Bronchial epithelial cell (primary cell): ENCODE measurements around the gene RTEL1. TPM values are rescaled to one million over a fixed set of nuclear protein-coding genes. Genes with fewer than 3 reads are reported as not detected.

Experiments used
- DNase-seq: peaks from one replicate; pipeline ENCODE4 v3.0.0-alpha.2; 2010; ENCODE audit warnings: low read depth
- FAIRE-seq: peaks from 2 replicates; lab custom pipeline; 2011; peaks lifted over from hg19 to GRCh38; lab: Jason Lieb, UNC
- H3K27me3 ChIP-seq: 2 replicates; pipeline ENCODE4 v1.5.1; 2011; ENCODE audit warnings: low read length; ENCODE audit not compliant: control insufficient read depth, insufficient read depth
- H3K36me3 ChIP-seq: 2 replicates; pipeline ENCODE4 v1.5.1; 2011; ENCODE audit warnings: low read length; ENCODE audit not compliant: control insufficient read depth, insufficient read depth
- H3K4me3 ChIP-seq: 2 replicates; pipeline ENCODE4 v1.5.1; 2011; ENCODE audit warnings: mild to moderate bottlenecking, low read depth, low read length, control low read depth
- CTCF ChIP-seq: IDR thresholded peaks from 2 replicates; pipeline ENCODE4 v1.5.1; 2011; ENCODE audit warnings: mild to moderate bottlenecking, moderate library complexity, low read length, control low read depth, inconsistent platforms; ENCODE audit not compliant: insufficient read depth, severe bottlenecking
- total RNA-seq: library from RNA; depleted of rRNA; stranded (reverse); fragments of >200 nt; gene quantifications from 2 replicates; pipeline ENCODE4 v1.2.1, GENCODE V29; 2014

Gene RTEL1
- total RNA-seq, 1 donor from 2014 or later = 4.5 TPM

DNA sequence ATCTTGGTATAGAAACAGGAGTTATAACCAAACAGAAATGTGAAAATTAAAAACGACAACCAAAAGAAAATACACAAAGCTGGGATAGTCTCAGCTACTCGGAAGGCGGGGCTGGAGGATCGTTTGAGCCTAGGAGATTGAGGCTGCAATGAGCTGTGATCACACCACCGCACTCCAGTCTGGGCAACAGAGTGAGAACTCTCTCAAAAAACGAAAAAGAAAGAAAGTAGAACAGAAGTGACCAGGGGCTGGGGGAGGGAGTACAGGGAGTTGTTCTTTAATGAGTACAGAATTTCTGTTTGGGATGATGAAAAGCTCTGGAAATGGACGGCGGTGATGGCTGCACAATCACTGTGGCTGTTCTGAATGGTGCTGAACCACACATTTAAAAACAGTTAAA is 37.1 kb upstream of the RTEL1 start:
- Histone ChIP-seq H3K36me3 (peaks cover 21% of the 10 kb centered on the region), H3K27me3 (no peaks in the 10 kb centered on the region), H3K4me3 (no peak overlapping the region)
- FAIRE-seq = no peak
- DNase-seq = no peak
- no peak for TF ChIP-seq CTCF

DNA sequence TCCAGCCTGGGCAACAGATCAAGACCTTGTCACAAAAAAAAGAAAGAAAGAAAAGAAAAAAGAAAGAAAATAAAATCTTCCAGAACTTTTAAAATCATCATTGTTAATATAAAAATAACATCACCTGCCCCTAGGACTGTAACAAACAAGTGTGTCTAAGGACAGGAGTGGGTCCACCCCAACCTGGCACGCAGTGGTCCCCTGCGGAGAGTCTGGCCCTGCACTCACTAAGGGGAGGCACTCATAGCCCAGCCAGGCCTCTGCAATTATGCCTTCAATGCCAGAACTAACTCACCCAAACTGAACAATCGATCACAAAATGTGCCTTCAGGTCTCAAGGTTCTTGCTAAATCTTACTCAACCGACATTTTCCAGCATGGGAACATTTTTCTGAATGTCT is 36.0 kb upstream of the RTEL1 start:
- no peak for TF ChIP-seq CTCF
- FAIRE-seq (no peak), DNase-seq (no peak)
- no peak overlapping the region for H3K4me3 ChIP-seq
- peaks cover 16% of the 10 kb centered on the region for H3K36me3 ChIP-seq
- no peaks in the 10 kb centered on the region for H3K27me3 ChIP-seq

DNA sequence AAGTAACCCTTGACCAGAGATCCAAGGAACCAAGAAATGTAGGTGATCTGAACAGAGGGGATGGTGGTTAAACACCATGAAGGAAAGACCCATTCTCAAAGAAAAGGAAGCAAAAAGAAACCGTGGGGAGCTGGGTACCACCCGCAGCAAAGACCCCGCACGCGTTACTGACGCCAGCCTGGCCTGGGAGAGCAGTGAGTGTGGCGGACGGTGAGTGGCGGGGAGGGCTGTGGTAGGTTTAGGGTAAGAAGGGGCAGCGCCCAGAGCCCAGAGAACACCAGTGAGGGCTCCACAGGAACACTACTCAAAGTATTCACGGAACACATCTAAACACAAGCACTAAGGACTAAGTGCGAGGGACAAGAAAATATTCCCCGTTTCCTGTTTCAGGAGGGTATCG is 35.4 kb upstream of the RTEL1 start:
- no peak for TF ChIP-seq CTCF
- H3K36me3 ChIP-seq = peaks cover 12% of the 10 kb centered on the region
- DNase-seq (no peak), FAIRE-seq (no peak)
- H3K27me3 ChIP-seq = no peaks in the 10 kb centered on the region
- H3K4me3 ChIP-seq = no peak overlapping the region

GRCh38 chr20:63624486-63624885 is 33.6 kb upstream of the RTEL1 start:
- FAIRE-seq (no peak), DNase-seq (no peak)
- Histone ChIP-seq H3K4me3 (no peak overlapping the region), H3K27me3 (no peaks in the 10 kb centered on the region), H3K36me3 (peaks cover 2% of the 10 kb centered on the region)
- no peak for TF ChIP-seq CTCF

GRCh38 chr20:63625771-63626423 is 32.2 kb upstream of the RTEL1 start:
- FAIRE-seq (no peak), DNase-seq (peak; percentile 9)
- TF ChIP-seq CTCF = no peak
- H3K27me3 ChIP-seq = no peaks in the 10 kb centered on the region
- H3K4me3 ChIP-seq = peak overlapping the region; percentile 82
- H3K36me3 ChIP-seq = peaks cover 3% of the 10 kb centered on the region

DNA sequence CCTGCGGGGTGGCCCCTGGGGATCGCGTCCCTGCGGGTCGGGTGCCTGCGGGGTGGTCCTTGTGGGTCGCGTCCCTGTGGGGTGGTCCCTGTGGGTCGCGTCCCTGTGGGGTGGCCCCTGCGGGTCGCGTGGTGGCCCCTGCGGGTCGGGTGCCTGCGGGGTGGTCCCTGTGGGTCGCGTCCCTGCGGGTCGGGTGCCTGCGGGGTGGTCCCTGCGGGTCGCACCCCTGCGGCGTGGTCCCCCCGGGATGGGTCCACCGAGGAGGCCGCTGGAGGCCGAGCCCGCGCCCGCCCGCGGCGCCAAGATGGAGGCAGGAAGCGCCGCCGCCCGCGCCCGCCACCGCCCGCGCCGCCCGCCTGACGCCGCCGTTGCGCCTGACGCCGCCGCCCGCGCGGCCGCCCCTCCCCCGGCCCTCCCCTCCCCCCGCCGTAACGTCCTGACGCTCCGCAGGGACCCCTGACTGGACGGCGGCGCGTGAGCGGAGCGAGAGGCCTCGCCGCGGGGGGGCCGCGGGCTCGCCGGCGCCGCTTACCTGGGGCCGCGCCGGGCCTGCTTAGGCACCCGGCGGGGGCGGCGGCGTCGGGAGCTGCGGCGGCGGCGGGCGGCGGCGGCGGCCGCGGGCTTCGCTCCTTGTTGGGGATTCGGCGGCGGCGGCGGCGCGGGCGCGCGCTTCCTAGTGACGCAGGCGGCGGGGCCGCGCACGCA is 31.5 kb upstream of the RTEL1 start, which contains the start of gene GMEB2:
TSS of gene GMEB2 (minus strand) at position 678 of the 705 bp plus-strand sequence. CDS start 7,704 bp downstream, outside the sequence.
- Histone ChIP-seq H3K27me3 (no peaks in the 10 kb centered on the region), H3K4me3 (peak within 1 kb of the TSS; percentile 96), H3K36me3 (peaks cover 3% of the 10 kb centered on the region)
- TF ChIP-seq CTCF = no peak
- DNase-seq (peak; percentile 7), FAIRE-seq (no peak)
